Neural progenitor cell (in vitro differentiated cells): ENCODE measurements around the gene TNRC6C.

ENCODE experiments used
- CTCF ChIP-seq: fragments of 200-600 bp; sonication (generic); IDR thresholded peaks from 2 replicates; pipeline ENCODE4 v1.5.1; 2017; ENCODE audit warnings: antibody characterized with exemption, mild to moderate bottlenecking
- EZH2 ChIP-seq: fragments of 200-600 bp; sonication (generic); IDR thresholded peaks from 2 replicates; pipeline ENCODE4 v1.6.1; 2017; ENCODE audit warnings: antibody characterized with exemption, mild to moderate bottlenecking, moderate library complexity

DNA sequence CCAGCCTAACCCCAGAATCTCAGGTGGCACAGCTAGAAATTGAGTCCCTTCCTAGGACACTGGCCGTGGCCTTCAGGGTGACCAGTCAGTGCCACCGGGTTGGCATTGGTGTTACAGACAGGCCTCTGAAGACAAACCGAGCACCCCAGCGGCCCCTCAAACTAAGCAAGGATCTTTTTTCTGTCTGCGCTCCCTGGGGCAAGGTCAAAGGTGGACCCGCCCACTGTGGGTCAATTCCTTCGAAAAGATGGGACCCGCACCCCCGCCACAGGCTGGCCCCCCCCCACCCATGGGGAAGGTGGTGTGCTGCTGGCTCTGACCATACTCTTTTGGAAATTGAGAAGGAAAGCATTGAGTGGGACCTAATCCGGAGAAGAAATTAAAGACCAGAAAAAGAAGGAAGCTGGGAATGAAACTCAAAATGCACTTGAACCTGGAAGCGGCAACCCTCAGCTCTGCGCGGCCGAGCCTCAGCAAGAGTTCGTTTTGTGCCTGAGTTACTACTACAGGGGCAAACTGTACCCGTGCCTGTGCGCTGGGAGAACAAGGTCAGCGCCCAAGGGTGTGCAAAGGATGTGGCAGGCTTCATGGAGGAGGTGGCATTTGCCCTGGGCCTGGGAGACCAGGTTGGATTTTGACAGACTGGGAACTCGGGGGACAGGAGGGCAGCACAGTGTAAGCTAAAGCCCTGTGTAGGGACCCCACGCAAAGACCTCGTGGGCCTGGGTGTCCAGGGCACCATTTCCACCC, 149.6 kb downstream of the TNRC6C start:
- TF ChIP-seq CTCF = no peak
- TF ChIP-seq EZH2 = no peak
